Dermis microvascular lymphatic vessel endothelial cell (primary cell): ENCODE data around the gene IGF1R. TPM values are rescaled to one million over a fixed set of nuclear protein-coding genes. Genes with fewer than 3 reads are reported as not detected.

Experiments used
- DNase-seq, 2 donors: peaks; one replicate each; pipeline versions ENCODE4 v3.0.0 to v3.0.0-alpha.2; 2010; ENCODE audit warnings: low read depth in 2 of 2
- total RNA-seq: library from RNA; depleted of rRNA; stranded (reverse); fragments of >200 nt; gene quantifications from 2 replicates; pipeline ENCODE4 v1.2.1, GENCODE V29; 2014

The IGF1R gene
- total RNA-seq, 1 donor from 2014 or later: 13.5 TPM

DNA sequence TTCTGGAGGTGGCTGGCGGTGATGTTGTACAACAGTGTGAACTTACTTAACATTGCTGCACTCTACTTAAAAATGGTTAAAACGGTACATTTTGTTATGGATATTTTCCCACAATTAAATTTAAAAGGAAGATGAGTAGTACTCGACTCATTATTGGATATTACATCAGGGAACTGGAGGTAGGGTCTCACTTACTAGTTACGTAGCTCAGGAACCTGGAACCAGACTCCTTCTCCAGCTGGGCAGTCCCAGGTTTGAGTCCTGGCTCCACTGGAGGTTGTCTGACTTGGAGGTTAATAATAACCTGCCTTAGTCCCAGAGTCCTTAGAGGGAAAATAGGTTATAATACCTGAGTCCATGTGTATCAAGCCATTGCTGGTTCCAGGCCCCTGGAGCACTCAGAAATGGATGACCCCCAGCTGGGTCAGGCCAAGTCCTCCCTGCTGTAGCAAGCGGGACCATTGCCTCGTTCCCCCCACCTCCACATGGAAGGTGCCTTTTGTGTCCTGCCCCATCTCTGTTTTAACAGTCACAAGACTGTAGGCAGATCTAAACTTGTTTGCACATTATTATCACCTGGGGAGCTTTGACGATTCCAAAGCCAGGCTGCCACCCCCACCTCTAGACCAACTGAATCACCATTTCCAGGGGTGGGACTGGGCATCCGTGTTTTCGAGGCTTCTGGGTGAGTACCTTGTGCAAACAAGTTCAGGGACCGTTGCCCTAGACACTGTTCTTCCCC is 126.6 kb downstream of the IGF1R start:
- no peak for DNase-seq

DNA sequence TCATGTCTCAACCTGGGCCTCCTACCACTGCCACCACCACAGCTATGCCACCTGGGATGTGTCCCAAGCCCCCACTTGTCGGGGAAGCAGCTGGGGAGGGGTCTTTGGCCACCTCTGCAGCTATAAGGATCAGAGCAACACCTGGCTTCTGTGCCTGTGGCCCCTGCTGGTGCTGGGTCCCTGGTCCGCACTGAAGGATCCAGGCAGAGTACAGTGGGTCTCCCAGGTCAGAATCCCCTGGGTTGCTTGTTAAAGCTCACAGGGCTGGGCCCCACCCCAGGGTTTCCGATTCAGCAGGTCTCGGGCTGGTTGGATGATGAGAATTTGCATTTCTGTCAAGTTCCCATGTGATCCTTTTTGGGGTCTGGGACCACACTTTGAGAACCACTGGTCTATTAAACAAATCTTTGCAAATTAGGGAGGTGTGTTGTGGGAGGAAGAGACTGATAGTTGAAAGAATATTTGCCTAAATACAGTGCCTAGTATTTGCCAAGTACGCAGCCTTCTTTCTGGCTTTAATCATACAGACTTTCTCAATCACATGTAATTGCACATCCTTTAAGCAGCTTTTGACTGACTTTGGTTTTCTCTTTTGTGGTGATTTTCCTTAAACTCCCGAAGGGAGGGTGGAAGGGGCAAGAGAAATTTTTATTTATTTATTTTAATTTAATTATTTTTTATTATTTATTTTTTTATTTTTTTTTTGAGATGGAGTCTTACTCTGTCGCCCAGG is 127.3 kb downstream of the IGF1R start:
- DNase-seq: no peak

DNA sequence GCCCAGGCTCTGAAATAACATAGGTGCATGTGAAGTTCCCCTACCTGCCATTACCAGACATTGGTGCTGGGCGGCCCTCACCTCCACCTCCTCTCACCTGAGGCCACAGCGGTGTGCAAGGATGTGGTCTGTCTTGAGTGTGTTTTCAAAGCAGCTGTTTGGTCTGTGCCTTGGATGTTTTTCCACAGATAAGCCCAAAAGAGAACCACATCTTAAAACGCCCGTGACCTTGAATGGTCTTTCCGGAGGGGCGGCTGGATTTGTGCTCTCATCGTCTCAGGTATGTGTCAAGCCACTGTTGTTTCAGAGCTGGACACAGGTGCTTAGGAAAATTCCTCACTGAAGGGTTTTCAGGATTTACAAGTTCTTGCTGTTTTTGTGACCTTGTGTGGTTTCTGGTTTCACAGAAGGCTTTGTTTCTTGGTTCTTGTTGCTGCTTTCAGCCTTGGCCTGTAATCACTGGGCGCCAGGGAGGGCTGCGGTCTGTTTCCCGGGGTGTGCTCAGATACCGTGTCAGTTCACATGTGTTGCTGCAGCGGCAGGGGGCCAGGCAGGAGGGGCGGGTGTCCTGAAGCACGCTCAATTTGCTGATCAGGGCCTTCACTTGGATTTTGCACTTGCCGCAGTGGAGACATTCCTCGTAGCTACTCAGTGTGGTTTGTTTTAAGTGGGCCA is 128.4 kb downstream of the IGF1R start:
- DNase-seq: no peak

DNA sequence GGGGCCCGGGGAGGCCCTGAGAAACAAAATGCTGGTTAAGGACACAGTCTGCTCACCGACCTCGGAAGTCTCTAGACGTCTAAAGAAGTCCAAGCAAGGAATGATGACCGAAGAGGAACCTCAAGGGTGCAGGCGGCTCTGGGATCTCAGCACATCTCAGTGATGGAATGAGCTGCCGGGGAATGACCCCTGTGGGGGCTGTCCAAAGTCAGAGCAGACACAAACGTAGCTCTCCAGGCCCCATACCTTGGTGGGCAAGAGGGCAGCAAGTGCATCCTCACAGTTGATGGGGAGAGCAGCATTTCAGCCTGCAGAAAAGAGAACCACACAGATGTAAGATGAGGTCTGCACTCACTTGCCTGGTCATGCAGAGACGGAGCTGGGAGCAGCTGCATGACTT is 129.1 kb downstream of the IGF1R start:
- DNase-seq: no peak

DNA sequence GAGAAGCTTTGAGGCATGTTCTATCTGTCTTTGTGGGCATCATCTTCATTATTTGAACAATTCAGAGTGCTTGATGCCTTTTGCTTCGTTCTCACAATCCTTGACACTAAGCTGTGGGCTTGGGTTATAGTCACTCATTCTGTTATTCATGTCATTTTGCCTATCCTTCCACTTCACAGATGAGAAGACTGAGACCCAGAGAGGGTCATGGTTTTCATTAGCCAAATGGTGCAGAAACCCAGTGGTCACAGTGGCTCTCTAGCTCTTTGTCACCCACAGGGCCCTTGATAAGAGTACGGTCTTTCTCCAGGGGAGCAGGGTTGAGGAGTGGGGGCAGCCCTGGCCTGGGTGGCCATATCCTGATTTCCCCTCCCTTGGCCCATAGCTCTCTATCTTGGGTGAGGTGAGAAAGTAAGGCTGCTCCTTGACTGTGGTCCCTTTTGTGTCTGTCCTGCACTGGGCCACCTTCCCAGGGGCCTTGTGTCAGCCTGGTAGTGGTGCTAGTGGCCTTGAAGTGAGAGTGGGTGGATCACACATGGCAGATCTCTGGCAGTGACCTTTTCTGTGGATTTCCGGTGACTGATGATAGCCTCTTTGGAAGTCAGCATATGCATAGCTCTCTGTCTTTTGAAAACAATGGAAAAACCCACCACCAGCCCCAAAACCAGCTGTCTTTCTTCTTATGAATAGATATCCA is 130.1 kb downstream of the IGF1R start:
- peak; percentile 27 to 59 for DNase-seq

DNA sequence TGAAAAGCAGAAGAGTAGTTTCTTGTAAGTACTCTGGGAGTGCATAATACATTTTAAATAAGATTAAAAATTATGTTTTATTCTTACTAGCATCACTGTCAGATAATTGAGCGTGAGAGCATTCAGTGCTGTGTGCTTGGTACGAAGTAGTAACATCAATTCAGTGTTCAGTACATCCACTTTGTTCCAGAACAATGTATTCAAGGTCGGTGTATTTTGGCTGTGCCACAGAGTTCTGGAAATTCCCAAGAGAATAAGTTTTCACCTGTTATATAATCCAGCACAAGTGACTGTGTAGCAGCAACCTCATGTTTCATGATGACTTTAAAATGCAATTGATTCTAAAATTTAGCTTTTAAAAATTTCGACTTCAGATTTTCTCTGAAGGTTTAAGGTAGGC is 130.6 kb downstream of the IGF1R start:
- DNase-seq: peak in 1 of 2 donors; percentile 15

DNA sequence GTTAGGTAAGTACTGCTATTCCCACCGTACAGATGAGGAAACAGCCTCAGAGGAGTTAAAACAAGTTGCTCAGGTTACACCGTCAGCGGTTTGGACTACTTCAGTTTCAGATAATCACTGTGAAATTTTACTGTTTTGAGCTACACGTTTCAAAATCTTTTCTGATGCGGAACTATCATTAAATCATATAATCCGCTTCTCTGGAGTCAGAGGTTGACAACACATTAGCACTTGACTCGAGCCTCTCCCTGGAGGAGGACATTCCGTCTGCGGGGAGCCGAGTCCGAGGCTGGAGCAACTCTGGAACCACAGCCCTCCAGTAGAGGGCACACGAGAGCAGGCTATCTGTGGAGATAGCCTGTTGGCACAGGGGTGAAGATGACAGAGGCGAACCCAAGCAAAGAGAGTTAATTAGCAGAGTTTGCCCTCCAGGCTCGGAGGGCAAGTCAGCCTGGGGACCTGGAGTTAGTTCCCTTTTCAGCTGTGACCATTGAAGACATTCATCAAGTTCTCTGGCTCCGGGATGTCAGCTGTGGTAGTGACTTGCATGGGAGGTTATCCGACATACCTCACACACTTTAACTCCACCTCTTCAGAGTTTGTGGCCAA is 131.2 kb downstream of the IGF1R start:
- peak; percentile 23 to 71 for DNase-seq

DNA sequence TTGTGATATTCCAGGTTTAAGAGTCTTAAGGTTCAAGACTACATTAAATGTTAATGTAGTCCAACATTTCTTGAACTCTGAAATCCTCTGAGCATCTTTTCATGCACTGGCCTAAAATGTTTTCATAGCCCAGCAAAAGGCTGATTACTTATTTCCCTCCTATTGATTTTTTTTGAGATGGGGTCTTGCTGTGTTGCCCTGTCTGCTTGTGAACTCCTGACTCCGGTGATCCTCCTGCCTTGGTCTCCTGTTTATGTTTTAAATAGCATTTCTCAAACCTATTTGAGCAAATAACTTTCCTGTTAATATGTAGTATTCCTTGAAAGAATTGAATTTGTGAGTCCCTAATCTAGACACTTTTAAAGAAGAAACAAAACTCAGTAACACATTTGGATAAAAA is 133.5 kb downstream of the IGF1R start:
- no peak for DNase-seq

DNA sequence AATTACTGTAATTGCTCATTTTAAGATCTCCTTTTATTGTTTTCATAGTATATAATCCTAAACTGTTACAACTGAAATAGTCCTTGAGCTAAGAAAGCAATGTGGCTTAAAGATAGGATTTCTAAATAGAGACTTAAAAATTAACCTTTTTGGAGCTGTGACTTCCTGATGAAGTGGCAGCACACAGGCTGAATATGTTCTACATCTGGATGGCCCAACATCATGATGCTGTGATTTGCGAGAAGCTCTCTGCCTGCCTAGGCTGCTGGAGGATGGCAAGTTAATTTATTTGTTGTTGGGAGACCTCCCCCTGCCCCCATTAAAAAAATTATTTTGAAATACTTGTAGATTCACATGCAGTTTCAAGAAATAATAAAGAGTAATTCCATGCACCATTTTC is 134.5 kb downstream of the IGF1R start:
- no peak for DNase-seq

DNA sequence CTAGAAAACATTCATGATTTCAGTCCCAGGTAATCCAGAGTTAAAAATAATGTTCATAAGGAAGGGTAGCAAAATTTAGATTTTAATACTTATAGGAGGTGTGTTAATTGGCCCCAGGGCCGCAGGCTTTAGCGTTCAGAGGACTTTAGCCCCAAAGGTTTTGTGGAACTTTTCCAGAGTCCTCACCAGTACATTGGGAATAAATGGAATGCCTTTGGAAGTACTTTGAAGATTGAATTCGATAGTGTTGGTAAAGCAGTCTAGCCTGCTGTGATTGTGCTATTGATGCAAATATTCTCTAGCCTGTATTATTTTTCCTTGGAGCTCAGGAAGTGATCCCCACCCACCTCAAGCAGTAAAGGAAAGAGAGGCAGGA is 137.1 kb downstream of the IGF1R start:
- DNase-seq: no peak

DNA sequence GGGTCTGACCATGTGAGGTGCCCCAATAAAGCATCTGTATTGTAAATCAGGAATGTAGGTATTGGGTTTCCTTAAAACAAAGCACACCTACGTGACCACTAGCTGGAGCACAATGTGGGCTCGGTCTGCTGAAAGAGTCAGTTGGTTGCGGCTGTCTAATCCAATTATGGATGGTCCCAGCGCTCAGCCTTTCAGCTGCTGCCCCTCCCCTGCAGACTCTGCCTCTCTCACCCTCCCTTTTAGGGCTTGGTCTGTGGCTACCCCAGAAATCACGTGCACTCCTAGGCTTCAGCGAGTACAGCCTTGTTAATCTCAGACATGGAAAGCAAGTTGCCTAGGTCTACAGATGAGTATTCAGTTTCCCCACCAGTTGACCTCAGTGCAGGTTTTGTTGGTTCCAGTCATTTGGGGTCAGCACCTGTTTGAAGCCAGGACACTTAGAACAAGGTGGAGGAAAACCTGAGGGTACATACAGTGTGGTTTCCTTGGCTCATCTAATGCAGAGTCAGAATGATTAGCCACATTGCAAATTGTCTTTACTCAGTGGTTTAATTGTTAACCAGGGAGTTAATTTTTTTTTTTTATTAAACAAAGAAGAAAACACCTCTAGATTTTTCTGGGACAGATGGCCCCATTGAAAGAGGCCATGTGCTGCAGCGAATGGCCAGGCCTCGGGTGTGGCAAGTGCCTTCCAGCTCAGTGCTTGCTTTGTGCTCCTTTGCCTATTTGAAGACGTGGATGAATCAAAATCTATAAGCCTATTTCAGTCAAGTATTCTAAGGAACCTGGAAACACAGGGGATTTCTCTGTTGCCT is 137.7 kb downstream of the IGF1R start:
- DNase-seq: no peak

DNA sequence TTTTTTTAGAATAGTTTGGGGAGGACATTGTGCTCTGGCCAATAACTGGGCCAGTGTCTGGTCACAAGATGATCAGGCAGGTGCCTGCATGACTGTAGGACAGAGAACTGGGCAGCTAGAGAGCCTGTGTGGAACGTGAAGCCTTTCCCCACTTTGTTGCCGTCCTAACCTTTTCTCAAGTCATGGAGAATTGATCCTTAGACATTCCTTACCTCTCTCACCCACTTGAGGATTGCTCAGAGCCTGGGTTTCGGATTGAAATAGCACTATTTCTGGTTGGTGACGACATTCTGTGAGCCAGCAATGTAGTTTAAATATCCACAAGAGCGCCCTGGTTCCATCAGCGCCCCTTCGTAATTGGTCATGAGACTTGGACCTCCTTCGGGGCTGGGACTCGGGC is 138.4 kb downstream of the IGF1R start:
- DNase-seq: no peak

DNA sequence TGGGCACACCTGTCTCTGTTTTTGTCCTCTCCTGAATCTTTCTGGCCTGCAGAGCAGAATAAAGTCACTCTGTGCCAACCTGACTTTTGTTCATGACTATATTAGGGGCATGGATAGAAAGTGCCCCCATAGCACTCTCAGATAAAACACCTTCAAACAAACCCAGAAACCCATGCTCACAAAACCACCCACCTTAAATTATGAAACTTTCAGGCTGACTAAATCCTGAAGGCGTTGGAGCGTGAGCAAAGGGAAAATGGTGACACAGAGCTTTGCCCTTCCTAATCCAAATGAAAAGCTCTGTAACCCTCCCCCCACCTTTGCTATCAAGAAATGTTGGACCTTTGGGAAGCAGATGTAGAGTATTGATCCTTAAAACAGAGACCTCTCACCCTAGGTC is 138.9 kb downstream of the IGF1R start:
- no peak for DNase-seq

DNA sequence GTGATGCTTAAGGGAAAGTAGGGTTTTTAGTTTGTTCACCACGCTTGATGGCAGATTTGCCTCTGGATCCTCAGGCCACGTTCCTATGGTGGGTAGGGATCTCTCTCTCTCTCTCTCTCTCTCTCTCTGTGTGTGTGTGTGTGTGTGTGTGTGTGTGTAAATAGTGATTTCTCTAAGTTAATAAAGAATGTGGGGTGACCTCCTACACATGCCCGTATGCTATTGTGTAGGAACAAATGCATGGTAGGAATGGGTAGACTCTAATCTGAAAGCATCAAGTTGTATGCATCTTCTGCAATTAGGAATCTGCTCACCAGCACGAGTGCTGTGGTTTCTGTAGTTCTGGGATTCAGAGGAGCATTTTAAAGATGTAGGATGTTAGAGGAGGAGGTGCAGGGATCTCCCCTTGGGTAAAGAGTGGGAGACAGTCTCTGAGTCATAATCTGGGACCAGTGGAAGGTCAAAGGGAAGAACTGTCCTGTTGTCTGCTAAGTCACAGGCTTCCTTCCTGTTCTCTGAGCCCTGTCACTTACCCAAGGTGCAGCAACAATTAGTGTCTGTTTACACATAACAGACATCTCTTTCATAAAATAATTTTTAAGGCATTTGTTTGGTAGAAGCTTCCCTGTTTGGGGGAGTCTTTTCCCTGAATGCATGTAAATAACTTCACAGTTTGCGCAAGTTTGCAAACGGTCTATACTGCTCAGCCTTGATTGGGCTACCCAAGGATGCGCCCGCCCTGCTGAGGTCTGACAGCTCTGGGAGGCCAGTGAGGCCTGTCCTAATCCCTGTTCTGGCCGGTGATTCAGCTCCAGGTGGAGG is 139.8 kb downstream of the IGF1R start:
- DNase-seq: peak in 1 of 2 donors; percentile 42

DNA sequence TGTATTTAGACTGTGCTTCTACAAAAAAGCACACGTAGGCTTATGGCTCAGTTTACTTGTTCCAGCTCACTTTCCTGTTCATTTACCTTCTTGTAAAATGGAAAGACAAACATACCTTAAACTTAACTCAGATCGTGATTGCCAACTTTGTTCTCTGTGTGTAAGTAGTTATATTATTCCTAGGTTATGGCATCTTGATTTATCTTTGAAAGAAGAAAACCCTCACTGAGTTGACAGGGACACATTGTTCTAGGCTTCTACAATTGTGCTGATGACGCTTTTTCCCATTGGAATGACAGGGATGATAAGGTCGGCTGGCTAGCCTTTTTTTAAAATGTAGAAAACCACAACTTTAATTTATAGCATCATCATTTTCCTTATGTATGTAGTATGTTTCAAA is 140.7 kb downstream of the IGF1R start:
- no peak for DNase-seq

DNA sequence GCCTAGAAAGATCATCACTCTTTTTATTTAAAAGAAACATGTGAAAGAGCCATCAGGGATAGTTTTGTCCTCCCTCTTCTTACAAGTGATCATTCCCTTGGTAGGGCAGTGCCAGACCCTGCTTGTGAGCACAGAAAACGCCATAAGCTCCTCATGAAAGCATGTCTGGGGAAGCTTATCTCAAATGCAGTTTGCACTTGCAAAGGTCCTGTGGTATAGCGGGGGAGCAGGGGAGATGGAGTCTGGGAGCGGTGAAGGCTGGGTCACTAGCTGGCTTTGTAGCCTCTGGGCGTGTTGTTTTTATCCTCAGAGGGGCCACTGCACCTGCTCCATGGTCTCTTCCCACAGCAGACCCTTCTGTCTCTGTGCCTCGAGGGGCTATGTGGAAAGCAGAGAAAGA is 141.9 kb downstream of the IGF1R start:
- no peak for DNase-seq

DNA sequence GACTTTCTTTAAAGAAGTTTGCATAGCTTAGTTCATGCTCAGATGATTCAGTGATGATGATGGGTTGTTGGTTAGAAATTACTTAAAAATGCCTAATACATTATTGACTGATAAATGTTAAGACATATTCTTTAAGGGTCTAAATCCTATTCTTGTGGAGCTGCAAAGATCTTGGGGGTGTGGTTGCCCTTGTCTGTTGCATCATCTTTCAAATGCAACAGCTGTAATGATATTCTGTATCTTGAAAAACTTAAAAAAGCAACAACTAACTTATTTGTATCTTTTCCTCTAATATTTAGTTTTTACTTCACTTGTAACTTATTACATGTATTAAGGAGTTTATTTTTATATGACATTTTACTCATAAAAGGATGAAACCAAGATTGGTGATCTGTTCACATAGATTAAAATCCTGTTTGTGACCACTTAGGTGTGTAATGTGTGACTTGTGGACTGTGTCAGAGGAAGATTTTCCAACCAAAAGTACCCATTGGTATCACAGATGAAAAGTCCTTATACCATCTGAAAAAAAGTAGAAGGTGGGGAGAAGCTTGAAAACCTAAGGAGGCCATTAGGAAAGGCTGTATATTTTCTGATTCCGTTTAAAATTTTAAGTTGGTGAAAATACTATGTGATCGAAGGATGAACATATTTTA is 142.8 kb downstream of the IGF1R start:
- DNase-seq: no peak

DNA sequence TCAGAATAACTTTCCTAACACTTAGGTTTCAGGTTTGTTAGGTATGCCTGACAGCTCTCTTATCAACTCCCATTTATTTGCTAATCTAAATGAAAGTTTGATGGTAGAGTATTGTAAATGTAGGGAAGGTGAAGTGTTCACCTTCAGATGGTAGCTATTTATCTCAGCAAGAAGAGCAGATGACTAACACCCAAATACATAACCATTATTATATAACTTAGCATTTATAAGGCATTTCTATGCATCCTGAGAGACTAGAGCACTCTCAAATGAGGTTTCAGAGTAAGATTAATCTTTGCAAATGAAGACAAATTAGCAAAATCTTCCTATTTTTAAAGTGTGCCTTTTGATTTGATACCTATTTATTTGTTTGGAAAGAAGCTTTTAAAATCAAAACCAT is 143.8 kb downstream of the IGF1R start:
- DNase-seq: no peak

DNA sequence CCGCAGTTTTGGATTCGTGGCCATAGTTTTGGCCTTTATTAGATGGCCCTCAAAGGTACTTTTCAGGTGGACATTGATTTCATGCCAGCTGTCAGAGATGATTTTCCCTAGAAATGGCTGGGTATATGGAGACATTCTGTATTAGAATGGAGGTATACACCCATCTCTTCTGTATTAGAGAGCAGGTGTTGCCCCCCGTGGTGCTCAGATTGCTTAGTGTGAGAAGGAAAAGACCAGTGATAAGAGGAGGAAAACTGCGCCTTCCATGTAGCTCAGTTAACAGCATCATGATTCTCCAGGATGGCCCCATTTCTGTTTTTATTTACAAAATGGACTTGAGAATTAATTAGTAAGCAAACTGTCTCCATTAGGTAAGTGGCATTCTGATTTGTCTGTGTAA is 145.9 kb downstream of the IGF1R start:
- DNase-seq: no peak
